Endothelial cell of hepatic sinusoid (primary cell): ENCODE measurements around the gene DUSP16.
"Not testable (repeated sequence)": the region's sequence is repeated elsewhere in the genome, so short reads cannot be mapped to it uniquely, and the experiment has no call there.

Experiments
- in situ Hi-C: cut with HindIII; loops from 2 replicates; pipeline ENCODE4 v1.10.0; 2017; ENCODE audit warnings: low sequenced_read_pairs

DUSP16 gene, protein sequence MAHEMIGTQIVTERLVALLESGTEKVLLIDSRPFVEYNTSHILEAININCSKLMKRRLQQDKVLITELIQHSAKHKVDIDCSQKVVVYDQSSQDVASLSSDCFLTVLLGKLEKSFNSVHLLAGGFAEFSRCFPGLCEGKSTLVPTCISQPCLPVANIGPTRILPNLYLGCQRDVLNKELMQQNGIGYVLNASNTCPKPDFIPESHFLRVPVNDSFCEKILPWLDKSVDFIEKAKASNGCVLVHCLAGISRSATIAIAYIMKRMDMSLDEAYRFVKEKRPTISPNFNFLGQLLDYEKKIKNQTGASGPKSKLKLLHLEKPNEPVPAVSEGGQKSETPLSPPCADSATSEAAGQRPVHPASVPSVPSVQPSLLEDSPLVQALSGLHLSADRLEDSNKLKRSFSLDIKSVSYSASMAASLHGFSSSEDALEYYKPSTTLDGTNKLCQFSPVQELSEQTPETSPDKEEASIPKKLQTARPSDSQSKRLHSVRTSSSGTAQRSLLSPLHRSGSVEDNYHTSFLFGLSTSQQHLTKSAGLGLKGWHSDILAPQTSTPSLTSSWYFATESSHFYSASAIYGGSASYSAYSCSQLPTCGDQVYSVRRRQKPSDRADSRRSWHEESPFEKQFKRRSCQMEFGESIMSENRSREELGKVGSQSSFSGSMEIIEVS

DNA sequence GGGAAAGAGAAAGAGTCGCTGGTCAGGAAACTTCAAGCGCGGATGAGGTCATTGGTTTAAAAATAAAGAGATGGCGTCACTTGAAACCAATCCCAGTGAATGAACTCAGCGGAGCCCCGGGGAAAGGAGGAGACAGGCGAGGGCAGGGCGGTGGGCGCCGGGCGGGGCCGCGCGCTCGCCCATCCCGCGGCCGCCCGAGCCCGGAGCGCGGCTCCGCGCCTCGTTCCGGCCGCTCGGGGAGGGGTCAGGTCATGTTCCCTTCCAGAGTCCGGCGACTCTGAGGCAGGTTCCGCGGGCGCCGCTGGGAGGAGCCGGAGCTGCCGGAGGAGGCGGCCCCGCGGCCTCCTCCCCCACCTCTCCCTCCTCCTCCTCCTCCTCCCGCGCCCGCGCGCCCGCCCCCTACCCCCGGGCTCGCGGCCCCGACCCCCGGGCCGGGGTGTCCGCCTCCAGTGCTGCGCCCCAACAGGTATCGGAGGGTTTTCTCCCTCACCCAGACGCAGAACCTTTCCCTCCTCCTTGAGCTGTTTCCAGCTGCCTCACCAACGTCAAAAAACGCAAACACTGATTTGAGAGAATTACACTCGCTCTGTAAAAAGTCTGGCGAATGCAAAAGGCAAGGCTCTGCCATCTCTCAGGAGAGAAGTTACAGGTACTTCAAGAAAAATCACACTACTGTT, at the start of gene DUSP16:
DUSP16 (minus strand) TSS at position 279 of the 677 bp plus-strand sequence. CDS start 41,765 bp downstream, outside the sequence.
- in situ Hi-C loops, result no loop called here

DNA sequence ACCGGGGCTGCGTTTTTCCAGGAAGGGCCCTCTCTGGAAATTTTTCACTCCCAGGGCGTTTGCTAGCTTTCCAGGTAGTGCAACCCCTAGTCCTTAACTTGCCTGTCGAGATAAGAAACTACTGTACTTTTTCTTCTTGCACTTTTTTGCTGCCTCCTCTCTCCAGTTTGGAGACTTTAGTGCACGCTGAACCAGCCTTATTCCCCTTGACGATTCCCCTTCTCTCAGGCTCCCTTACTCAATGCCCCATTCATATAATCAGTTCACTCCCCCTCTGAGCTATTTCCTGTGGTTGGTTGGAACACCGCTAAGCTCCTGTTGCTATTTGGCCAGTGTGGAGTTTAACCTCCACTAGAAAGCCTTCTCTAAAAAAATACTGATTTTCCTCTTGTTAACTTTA, 49.7 kb upstream of the DUSP16 start:
- in situ Hi-C loops, result no loop called here

DNA sequence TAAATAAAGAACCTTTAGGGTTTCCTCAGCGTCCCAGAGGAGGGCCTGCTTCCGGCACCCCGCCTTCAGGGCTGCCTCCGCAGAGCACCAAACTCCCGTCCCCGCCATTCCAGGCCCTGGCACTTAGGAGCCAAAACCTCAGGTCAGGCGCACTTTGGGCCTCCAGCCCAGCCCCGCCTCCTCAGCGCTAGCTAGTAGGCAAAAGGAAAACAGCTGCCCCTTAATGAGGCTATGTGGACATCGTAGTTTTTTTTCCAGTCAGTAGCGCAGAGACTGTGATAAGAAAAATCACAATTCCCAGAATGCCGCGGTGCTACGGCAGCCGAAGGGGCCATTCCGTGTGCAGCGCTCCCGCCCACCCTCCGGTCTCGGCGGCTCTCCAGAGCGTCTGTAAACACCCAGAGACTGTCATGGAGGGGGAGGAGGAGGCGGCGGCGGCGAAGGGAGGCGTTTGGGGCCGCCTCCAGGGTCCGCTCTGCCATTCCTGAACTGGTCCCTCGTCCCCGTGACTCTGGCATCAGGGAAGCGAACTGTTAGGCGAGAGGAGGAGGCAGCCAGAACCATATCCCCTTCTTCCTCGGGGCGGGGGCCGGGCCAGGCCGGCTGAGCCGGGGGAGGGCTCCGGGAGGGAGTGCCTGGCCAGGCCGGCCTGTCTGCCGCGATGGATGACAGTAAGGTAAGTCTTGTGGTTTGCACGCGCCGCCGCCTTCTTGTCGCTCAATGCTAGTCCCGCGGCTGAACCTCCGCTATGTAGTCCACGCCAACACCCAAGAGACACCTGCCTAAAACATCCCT, 49.0 kb upstream of the DUSP16 start, which contains the start of gene CREBL2:
CREBL2 (plus strand) TSS at position 365 of the 795 bp plus-strand sequence; CDS start at position 662, 297 bp downstream.
- in situ Hi-C loops, result no loop called here

DNA sequence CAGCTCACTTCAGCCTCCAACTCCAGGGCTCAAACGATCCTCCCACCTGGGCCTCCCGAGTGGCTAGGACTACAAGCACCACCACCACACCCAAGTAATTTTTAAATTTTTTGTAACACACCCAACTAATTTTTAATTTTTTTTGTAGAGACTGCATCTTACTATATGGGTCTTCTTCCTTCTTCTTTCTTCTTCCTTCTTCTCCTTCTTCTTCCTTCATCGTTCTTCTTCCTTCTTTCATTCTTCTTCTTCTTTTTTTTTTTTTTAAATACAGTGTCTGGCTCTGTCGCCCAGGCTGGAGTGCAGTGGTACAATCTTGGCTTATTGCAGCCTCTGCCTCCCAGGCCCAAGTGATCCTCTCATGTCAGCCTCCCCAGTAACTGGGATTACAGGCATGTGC, 48.0 kb upstream of the DUSP16 start:
- in situ Hi-C loops, result no loop called here

DNA sequence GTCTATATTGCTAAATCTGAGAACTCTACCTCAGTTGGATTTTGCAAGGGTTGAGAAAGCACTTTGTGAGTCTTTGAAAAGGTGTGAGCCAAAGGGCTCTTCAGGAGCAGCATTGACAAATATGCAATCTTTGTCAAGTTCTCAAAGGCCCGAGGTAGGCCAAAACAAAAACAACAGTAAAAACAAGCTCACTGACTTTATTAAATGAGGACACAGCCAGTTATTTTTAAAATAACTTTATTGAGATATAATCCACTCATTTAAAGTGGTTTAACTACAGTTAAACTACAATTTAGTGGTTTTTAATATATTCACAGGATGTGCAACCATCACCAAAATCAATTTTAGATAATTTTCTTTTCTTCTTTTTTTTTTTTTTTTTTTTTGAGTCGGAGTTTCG, 47.0 kb upstream of the DUSP16 start:
- in situ Hi-C loops, result no loop called here

DNA sequence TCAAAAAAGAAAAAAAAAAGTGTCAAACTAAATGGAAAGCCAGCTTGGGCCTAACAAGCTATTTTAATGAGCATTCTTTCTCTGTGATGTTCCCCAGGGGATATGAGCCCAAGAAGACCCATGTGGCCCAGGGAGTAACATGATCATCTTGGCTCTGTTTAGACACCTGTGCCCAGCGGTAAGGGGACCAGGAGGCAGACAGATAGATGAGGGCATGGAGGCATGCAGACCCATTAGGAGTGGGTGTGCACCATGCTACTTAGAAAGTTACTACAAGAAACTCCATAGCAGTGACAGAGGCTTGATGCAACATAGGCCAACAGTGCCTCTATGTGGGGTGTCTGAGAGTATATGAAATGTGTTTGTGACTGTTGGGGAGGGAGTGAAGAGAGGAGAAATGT, 45.9 kb upstream of the DUSP16 start:
- in situ Hi-C loops, result no loop called here

DNA sequence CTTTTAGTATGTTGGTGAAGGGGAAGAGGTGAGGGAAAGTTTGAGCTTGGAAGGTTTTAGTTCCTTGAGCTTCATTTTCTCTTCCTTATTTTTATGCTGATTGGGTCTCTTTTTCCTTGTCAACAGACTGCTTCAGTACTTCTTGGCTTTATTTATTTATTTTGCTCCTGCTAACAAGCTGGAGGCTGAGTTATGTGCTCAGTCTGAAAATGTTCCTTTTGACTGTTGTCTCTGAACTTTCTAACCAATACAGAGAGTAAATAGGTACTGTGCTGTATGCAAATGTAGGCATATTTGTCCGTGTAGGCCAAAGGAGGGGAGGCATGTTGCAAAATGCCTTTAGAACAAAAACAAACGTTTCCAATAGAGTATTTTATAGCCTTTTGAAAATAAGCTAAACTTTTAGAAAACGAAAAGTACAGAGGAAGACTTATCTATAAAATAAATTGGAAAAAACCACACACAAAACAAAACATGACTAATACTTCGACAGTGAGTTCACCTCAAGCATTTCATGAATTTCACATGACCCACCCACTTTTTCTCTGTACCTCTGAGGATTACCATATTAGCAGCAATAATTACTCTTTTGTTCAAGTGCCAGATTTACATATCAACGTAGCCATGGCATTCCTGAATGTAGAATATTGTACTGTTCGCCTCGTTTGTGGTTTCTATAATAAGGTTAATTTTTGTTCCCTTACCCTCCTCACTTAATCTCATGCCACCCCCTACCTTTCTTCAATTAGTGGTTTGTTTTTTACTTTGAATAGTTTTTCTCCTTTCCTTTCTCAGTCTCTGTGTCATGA, 44.3 kb upstream of the DUSP16 start:
- in situ Hi-C loops, result no loop called here

DNA sequence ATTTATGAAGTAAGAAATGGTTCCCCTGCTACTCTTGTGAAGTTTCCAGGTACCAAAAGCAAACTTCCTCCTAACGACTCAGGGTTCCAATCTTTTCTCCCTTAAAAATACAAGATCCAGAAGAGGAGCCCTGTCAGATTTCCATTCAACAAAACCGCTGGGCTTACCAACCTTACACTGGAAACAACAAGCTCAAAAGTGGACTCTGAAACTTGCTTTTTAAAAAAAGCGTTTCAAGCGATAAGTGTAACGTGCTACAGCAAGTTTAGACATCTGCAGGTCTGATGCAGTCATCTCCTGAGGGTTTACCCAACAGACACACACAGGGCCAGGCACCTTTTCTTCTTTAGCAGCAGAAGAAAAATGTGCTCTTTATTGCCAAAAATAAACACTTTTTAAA, 42.1 kb upstream of the DUSP16 start:
- in situ Hi-C loops, result no loop called here

DNA sequence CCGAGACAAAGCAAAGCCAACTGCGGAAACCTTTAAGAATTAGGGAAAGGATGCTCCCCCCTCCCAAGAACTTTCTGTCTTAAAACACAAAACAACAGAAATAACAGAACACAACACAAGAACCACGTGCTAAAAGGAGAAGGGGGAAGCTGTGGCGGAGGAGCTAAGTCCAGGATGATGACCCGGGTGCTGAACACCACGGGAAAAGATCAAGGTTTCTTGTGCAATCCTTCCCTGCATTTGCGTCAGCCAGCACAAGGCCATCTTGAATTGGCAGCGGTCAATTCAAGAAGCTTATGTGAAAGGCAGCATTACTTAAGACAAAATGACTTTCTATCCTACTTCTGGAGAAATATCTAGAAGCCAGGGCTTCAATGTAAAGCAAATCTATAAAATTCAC, 38.0 kb upstream of the DUSP16 start:
- in situ Hi-C loops, result no loop called here

DNA sequence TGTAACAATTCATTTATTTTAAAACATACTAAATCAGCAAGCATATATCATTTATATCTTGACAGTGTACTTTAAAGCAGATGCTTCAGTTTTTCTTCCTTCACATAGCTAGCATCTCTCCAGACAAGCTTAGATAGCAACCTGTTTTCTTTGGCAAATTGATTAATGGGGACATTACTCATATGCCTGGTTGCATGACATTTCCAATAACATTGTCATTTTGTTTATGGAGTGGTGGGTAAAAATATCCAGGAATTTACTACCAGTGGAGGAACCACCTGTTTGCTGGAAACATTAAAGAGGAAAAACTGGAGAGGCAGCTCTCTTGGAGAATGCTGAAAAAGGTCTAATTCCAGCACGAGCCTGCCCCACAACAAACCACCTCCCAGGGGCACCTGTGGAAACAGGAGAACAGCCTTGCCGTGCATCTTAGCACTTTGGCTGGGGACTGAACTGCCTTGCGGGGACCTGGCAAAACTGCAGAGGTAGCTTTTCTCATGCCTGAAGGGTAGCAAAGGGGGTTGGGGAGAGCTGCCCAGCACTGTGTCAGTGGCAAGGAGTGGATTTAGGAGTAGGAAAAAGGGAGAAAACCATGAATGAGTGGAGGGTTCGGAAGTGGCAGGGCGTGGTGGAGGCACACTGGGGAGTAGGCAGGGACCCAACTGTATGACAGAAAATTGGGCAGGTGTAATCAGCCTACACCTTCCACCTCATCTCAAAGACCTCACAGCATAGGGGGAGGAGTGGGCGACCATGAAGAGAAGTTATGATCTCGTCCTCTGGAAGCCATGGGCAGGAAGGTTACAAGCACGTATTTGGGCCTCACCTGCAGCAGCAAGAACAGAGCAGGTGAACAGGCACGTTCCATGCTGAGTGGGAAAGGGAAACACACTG, 37.3 kb upstream of the DUSP16 start:
- in situ Hi-C loops, result loop anchor here (5.0 kb wide), 3 partner anchors 58 to 233 kb away; no protein-coding TSS in a partner anchor

DNA sequence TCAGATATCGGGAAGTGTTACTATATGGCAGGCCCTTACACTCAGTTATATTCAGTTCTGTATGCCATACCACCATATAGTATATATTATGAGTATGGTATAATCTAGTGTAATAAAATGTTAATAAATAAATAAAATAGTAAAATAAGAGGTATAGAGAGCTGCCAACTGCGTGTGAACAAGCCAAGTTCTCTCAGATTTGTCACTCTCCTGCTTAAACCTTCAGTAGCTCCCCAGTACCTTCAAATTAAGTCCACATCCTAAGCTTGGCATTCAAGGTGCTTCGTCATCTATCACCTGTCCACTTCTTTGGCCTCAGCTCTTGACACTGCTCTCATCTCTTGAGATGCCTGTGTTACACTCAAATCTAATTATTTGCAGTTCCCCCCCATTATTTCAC, 36.2 kb upstream of the DUSP16 start:
- in situ Hi-C loops, result loop anchor here (5.0 kb wide), 3 partner anchors 57 to 232 kb away; no protein-coding TSS in a partner anchor

DNA sequence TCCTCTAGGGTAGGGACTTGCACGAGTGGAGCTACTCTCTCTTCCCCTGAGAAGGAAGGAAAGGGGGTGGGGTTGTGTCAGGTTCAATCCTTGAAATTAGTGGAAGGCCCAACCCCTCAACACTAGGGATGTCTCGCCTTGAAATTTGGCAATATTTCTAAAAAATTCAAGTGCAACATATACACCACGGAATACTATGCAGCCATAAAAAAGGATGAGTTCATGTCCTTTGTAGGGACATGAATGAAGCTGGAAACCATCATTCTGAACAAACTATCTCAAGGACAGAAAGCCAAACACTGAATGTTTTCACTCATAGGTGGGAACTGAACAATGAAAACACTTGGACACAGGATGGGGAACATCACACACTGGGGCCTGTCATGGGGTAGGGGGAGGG, 33.9 kb upstream of the DUSP16 start:
- in situ Hi-C loops, result loop anchor here (5.0 kb wide), 3 partner anchors 54 to 229 kb away; no protein-coding TSS in a partner anchor

DNA sequence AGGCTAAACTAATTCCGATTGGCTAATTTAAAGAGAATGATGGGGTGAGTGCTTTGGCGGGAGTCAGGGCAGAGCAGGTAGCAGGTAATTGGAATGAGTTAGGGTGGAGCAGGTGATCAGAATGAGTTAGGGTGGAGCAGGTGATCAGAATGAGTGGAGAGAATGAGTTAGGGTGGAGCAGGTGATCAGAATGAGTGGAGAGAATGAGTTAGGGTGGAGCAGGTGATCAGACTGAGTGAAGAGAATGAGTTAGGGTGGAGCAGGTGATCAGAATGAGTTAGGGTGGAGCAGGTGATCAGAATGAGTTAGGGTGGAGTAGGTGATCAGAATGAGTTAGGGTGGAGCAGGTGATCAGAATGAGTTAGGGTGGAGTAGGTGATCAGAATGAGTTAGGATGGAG, 33.3 kb upstream of the DUSP16 start:
- in situ Hi-C loops, result loop anchor here (5.0 kb wide), 3 partner anchors 54 to 229 kb away; no protein-coding TSS in a partner anchor

DNA sequence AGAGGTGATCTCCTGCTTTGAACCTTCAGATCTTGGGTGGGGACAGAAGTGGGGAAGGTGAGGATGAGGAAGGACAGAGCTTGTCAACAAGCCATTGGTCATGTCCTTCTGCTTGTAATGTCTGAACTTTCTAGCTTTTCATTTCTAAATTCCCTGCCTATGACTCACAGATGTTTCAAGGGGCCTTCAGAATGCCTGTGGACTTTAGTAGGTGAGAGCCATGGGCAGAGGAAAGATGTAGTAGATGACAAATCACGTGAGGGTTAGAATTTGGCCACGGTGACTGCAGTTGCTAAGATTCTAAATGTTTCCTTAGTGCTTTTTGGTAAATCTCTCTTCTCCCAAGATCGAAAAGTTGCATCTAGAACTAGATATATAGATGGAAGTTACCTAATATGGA, 30.3 kb upstream of the DUSP16 start:
- in situ Hi-C loops, result no loop called here

DNA sequence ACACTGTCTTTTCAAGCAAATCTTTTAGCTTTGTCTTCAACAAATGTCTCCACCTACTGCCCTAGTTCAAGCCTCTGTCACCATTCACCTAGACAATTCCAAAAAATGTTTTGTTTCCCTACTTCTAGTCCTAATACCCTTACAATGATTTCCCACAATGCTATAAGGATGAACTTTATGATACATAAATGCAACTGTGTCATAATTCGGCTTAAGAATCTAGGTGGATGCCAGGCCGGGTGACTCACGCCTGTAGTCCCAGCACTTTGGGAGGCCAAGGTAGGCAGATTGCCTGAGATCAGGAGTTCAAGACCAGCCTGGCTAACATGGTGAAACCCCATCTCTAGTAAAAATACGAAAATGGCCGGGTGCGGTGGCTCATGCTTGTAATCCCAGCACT, 28.3 kb upstream of the DUSP16 start:
- in situ Hi-C loops, result no loop called here

DNA sequence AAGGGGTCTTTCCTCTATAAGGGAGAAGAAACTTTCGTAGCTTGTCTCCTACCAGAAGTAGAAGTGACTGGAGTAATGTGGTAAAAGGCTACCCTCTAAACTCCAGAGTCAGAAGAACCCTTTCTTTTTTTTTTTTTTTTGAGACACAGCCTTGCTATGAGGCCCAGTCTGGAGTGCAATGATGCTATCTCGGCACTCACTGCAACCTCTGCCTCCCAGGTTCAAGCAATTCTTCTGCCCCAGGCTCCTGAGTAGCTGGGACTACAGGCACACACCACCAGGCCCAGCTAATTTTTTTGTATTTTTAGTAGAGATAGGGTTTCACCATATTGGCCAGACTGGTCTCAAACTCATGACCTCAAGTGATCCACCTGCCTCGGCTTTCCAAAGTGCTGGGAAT, 25.8 kb upstream of the DUSP16 start:
- in situ Hi-C loops, result not testable (repeated sequence)

DNA sequence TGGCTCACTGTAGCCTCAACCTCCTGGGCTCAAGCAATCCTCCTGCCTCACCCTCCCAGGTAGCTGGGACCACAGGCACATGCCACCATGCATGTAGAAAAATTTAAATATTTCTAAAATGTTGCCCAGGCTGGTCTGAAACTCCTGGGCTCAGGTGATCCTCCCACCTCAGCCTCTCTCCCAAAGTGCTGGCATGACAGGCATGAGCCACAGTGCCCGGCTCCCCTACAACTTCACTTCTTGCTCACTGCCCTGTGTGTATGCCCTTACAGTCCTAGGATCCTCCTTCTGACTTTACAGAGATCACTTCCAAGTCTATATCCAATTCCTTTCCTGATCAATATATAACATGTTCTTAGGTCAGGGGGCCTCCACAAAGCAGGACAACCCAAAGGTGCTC, 25.2 kb upstream of the DUSP16 start:
- in situ Hi-C loops, result no loop called here

DNA sequence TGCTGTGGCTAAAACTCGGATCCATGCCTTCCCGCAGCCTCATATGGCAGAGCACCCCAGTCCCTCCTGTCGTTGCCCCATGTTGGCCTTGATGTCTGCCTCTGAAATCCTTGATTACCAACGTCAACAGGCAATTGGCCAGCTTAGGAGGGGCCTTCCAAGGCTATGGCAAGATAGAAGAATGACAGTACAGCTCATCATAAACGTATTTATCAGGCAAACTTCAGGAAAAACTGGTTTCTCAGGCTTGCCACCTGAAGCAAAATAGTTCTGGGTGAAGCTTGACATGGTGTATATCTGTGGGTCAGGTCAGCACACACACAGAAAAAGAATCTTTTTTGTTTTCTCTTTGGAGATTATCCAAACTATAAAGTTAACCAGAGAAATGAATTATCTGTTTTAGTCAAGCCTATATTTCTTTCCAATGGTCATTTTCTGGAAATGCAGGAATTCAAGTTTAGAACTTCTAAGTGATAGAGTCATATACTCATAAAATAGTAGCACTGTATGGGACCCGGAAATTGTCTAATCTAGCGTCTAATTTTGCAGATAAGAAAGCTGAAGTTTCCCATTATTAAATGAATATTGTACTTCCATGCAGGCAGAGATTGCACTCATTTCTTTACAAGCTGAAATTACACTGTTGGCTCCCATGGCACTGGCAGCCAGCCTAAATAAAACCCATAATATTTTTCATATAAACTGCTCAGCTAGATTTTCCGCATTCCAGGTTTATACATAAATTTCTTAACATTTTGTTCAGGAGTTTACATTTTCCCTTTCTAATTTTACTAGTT, 24.4 kb upstream of the DUSP16 start:
- in situ Hi-C loops, result no loop called here
